HFF-Myc (cell line): ENCODE measurements around the gene TSC2.

Experiments
- DNase-seq: peaks from one replicate; pipeline ENCODE4 v3.0.0-alpha.2; 2011; ENCODE audit warnings: low read depth; ENCODE audit errors: extremely low read depth
- H3K4me3 ChIP-seq: replicated peaks from 2 replicates; pipeline ENCODE4 v1.5.1; 2011; ENCODE audit warnings: low read depth, mild to moderate bottlenecking, control low read depth, low read length
- TF ChIP-seq, protein P1 (sequence below): IDR thresholded peaks from 2 replicates; pipeline ENCODE4 v1.5.1; 2012; ENCODE audit warnings: mild to moderate bottlenecking, low read depth, low read length, control low read depth; ENCODE audit errors: missing control alignments

Gene TSC2

DNA sequence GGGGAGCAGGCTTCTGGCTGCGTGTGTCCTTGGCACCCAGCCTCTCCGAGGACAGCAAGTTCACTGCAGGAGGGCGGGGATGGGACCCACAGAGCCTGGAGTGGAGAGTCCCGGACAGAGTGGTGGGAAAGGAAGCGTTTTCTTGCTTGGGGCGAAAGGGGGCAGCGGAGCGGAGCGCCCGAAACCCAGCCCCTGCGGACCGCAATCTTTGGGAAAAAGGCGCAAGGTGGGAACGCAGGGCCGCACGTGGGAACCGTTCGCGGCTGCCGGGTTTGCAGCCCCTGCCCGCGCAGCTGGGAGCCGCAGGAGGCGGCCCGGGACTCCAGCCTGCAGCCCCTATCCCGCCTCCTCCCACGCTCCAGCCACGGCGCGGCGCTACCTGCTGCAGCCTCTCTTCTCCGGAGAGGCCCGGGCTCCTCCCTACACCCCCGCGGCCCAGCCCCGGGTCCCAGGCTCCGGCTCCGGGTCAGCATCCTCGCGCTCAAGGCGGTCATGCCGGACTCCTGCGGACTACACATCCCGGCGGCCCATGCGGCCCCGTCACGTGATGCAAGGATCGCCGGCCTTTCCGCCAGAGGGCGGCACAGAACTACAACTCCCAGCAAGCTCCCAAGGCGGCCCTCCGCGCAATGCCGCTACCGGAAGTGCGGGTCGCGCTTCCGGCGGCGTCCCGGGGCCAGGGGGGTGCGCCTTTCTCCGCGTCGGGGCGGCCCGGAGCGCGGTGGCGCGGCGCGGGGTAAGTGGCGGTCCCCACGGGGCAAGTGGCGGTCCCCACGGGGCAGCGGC is at the start of gene TSC2, which contains the start of gene NTHL1:
Gene TSC2 (plus strand): TSS at position 656 of the 786 bp plus-strand sequence. CDS start 631 bp downstream, outside the sequence.
Gene NTHL1 (minus strand): TSS at position 505 of the 786 bp plus-strand sequence. CDS start 11 bp downstream, at position 494.
- DNase-seq: peak; percentile 85
- TF ChIP-seq, protein P1, sequence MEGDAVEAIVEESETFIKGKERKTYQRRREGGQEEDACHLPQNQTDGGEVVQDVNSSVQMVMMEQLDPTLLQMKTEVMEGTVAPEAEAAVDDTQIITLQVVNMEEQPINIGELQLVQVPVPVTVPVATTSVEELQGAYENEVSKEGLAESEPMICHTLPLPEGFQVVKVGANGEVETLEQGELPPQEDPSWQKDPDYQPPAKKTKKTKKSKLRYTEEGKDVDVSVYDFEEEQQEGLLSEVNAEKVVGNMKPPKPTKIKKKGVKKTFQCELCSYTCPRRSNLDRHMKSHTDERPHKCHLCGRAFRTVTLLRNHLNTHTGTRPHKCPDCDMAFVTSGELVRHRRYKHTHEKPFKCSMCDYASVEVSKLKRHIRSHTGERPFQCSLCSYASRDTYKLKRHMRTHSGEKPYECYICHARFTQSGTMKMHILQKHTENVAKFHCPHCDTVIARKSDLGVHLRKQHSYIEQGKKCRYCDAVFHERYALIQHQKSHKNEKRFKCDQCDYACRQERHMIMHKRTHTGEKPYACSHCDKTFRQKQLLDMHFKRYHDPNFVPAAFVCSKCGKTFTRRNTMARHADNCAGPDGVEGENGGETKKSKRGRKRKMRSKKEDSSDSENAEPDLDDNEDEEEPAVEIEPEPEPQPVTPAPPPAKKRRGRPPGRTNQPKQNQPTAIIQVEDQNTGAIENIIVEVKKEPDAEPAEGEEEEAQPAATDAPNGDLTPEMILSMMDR: no peak
- H3K4me3 ChIP-seq: peak within 1 kb of the TSS; percentile 62

DNA sequence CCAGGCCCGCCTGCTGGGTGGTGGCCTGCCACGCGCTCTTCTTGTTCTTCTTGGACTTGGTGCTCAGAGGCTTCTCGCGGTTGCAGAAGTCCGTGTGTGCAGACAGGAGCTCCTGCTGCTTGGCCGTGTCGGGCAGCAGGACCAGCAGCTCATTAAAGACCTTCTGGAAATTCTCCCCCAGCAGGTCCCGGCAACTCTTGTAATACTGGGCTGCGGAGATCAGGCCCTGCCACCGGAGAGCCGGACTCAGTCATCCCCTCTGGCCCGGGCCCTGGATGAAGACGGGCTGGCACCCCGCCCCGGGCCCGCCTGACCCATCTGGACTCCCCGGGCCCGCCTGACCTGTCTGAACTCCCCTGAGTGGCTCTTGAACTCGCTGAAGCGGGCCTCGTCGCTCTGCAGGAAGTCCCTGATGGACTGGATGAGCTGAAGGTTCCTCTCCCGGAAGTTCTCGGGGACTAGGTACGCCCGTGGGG is 49.4 kb upstream of the TSC2 start:
- TF ChIP-seq, protein P1: no peak

GRCh38 chr16:1998852-1999801 is 48.7 kb upstream of the TSC2 start:
- TF ChIP-seq, protein P1: no peak
- no peak overlapping the region for H3K4me3 ChIP-seq
- no peak for DNase-seq

More for the DNA sequence above, 49.4 kb upstream of the TSC2 start:
- no peak overlapping the region for H3K4me3 ChIP-seq
- DNase-seq: no peak

DNA sequence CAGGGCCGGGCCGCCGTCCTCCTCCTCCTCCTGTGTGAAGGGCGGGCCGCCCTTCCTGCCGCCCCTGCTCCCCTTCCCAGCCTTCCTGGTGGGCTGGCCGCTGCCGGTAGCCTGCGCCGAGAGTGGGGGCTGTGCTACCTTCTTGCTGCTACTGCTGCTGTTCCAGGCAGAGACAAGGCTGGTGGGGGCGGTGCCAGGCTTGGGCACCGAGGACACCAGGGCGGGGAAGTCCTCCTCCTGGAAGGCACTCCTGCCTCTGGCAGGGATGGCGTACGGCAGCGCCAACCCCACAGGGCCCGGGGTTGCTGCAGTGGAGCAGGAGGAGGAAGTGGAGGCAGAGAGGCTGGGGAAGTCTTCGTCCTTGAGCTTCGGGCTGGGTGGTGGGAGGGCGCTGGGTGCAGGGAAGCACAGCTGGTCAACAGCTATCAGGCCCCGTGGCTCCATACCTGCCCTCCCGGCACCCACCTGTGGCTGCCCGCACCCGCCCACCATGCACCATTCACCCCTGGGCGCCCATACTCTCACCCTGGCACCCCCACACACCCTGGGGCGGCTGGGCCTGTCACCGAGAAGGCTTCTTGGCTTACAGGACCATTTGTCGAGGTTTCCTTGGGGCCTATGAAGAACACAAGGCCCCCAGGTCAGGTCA is 47.8 kb upstream of the TSC2 start:
- H3K4me3 ChIP-seq: no peak overlapping the region
- TF ChIP-seq, protein P1: no peak
- no peak for DNase-seq

GRCh38 chr16:2001035-2001434 is 46.8 kb upstream of the TSC2 start:
- no peak for DNase-seq
- TF ChIP-seq, protein P1: no peak
- no peak overlapping the region for H3K4me3 ChIP-seq
